Endodermal cell (in vitro differentiated cells): Measurements from ENCODE around the gene RBMS1. TPM values are rescaled to one million over a fixed set of nuclear protein-coding genes. Genes with fewer than 3 reads are reported as not detected.

Source experiments
- DNase-seq: peaks from one replicate; pipeline ENCODE4 v3.0.0-alpha.2; 2017
- H3K27ac ChIP-seq: 2 replicates; pipeline ENCODE4 v1.5.1; 2013; ENCODE audit warnings: mild to moderate bottlenecking, low read depth, low read length, moderate library complexity
- H3K27me3 ChIP-seq: 2 replicates; pipeline ENCODE4 v1.6.1; 2013; ENCODE audit warnings: mild to moderate bottlenecking, low read length, moderate library complexity; ENCODE audit not compliant: insufficient read depth, control insufficient read depth, poor library complexity, severe bottlenecking
- H3K36me3 ChIP-seq: 2 replicates; pipeline ENCODE4 v1.7.0; 2013; ENCODE audit warnings: mild to moderate bottlenecking, low read length, moderate library complexity; ENCODE audit not compliant: control insufficient read depth, insufficient read depth
- H3K4me1 ChIP-seq: one replicate; pipeline ENCODE4 v1.7.0; 2013; ENCODE audit warnings: low read length; ENCODE audit not compliant: control insufficient read depth, insufficient read depth
- H3K4me3 ChIP-seq: 2 replicates; pipeline ENCODE4 v1.5.1; 2013; ENCODE audit warnings: mild to moderate bottlenecking, low read length, moderate library complexity
- H3K9ac ChIP-seq: 2 replicates; pipeline ENCODE4 v1.6.1; 2013; ENCODE audit warnings: mild to moderate bottlenecking, low read length, moderate library complexity; ENCODE audit not compliant: poor library complexity, severe bottlenecking; ENCODE audit errors: extremely low read depth
- H3K9me3 ChIP-seq: 2 replicates; pipeline ENCODE4 v1.6.1; 2013; ENCODE audit warnings: mild to moderate bottlenecking, low read length, moderate library complexity; ENCODE audit not compliant: control insufficient read depth
- H3K27ac Mint-ChIP-seq: 2 replicates; pipeline ENCODE4 v1.8.0; 2020; ENCODE audit warnings: mixed read lengths
- H3K27me3 Mint-ChIP-seq: 2 replicates; pipeline ENCODE4 v1.8.0; 2021; ENCODE audit warnings: mild to moderate bottlenecking, mixed read lengths; ENCODE audit not compliant: insufficient read depth
- H3K36me3 Mint-ChIP-seq: 2 replicates; pipeline ENCODE4 v1.8.0; 2020; ENCODE audit warnings: low read depth, mixed read lengths
- H3K4me1 Mint-ChIP-seq: 2 replicates; pipeline ENCODE4 v1.8.0; 2020; ENCODE audit warnings: mixed read lengths
- H3K4me3 Mint-ChIP-seq: 2 replicates; pipeline ENCODE4 v1.8.0; 2020; ENCODE audit warnings: mild to moderate bottlenecking, moderate library complexity, mixed read lengths
- H3K9me3 Mint-ChIP-seq: 2 replicates; pipeline ENCODE4 v1.8.0; 2020; ENCODE audit warnings: mild to moderate bottlenecking, mixed read lengths
- CTCF ChIP-seq: fragments of 200-600 bp; sonication (generic); conservative IDR thresholded peaks from 2 replicates; pipeline ENCODE4 v1.5.0; 2021; ENCODE audit warnings: antibody characterized with exemption, mild to moderate bottlenecking
- WGBS, 2 experiments: methylation state at CpG; one replicate each; pipeline versions ENCODE4 v1.1.5 to v1.1.7; 2013; ENCODE audit warnings: missing lambda C conversion rate in 2 of 2, mixed read lengths in 1 of 2; ENCODE audit not compliant: insufficient coverage in 1 of 2, insufficient read length in 1 of 2; 5-methylcytosine and 5-hydroxymethylcytosine counted together
- total RNA-seq, 2 donors: library from RNA; stranded (reverse); fragmentation: NEBNext Ultra II Directional in 1 of 2; extraction: Animal tissue kit (Norgen Biotek cat#: 25700) in 1 of 2; gene quantifications; 2 replicates in 1 of 2; 3 replicates in 1 of 2; pipeline ENCODE4 v1.2.1, GENCODE V29; 2021

Gene RBMS1
- total RNA-seq, 2 donors from 2014 or later = 90.7 to 124 TPM

DNA sequence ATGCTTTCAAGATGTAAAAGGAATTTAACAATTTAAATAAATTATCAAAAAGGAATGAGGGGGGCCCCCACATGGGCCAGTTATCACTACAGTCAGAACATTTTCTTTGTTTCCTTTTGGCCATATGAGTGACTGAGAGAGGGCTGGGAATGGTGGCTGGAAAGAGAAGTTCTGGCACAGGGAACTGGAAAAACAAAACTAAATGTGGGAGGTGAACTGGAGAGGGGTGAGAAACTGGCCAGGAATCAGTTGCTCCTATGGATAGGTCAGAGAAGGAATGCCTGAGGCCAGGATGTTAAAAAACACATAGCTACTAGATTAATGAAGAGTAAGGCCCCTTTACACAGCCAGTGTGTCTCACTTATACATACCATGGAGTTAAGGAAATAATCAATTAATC is 121.0 kb downstream of the RBMS1 start:
- no peaks in the 10 kb centered on the region for H3K9me3 ChIP-seq
- H3K36me3 Mint-ChIP-seq = no peaks in the 10 kb centered on the region
- no peaks in the 10 kb centered on the region for H3K27me3 ChIP-seq
- no peak for TF ChIP-seq CTCF
- no peaks in the 10 kb centered on the region for H3K27me3 Mint-ChIP-seq
- H3K9ac ChIP-seq = no peak overlapping the region
- H3K27ac ChIP-seq = no peak overlapping the region
- H3K36me3 ChIP-seq = no peaks in the 10 kb centered on the region
- no peaks in the 10 kb centered on the region for H3K9me3 Mint-ChIP-seq
- no peak overlapping the region for H3K4me3 Mint-ChIP-seq
- no peak overlapping the region for H3K4me3 ChIP-seq
- H3K4me1 ChIP-seq = peaks cover 35% of the 10 kb centered on the region
- DNase-seq = no peak
- H3K4me1 Mint-ChIP-seq = peaks cover 80% of the 10 kb centered on the region
- peak overlapping the region; percentile 83 for H3K27ac Mint-ChIP-seq

- Histone ChIP-seq H3K27ac (no peak overlapping the region), H3K9me3 (no peaks in the 10 kb centered on the region), H3K27me3 (no peaks in the 10 kb centered on the region), H3K4me3 (no peak overlapping the region), H3K4me1 (peaks cover 30% of the 10 kb centered on the region), H3K36me3 (no peaks in the 10 kb centered on the region), H3K9ac (no peak overlapping the region)
- peaks cover 77% of the 10 kb centered on the region for H3K4me1 Mint-ChIP-seq
- no peak overlapping the region for H3K4me3 Mint-ChIP-seq
- no peak for DNase-seq
- H3K27me3 Mint-ChIP-seq = no peaks in the 10 kb centered on the region
- peaks cover 1% of the 10 kb centered on the region for H3K36me3 Mint-ChIP-seq
- WGBS, 2 experiments = 94% methylated on average over 1 of the region's 1 CpG; no CpG with 5 or more reads in 1 of the 2 experiments
- TF ChIP-seq CTCF = no peak
- peak overlapping the region; percentile 11 for H3K27ac Mint-ChIP-seq
- H3K9me3 Mint-ChIP-seq = no peaks in the 10 kb centered on the region
Observed at GRCh38 chr2:160372010-160372356, 121.6 kb downstream of the RBMS1 start.

DNA sequence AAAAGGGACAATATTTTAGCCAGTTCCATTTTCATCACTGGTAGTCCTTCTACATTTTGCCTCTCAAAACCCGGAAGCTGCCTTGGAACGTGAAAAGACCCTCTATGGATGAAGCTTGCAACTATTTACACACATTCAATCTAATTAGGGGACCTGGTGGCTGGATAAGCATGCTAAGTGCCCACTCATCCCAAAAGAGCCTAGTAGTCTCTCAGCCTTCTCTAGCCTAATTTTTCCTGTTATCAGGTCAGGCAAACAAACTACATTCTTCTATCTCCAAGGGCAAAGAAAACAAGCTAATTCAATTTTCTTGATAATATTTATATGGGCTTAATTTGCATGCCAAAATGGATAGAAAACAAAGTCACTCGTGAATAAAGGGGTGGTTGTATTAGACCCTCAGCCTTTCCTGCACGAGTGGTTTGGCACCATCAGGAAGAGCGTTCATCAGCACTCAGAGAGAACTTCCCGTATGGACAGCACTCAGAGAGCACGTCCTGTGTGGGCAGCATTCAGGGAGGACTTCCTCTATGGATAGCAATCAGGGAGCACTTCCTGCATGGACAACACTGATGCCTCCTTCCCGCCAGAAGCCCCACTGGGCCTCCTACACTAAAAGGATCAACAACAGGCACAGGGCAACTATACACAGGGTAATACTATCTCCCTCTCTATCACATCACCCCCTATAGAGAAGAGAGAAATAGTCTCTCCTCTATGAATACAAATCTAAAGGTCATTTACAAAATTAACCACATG is 122.2 kb downstream of the RBMS1 start:
- no peaks in the 10 kb centered on the region for H3K9me3 ChIP-seq
- no peak for DNase-seq
- H3K27me3 Mint-ChIP-seq = no peaks in the 10 kb centered on the region
- peaks cover 29% of the 10 kb centered on the region for H3K4me1 ChIP-seq
- H3K9me3 Mint-ChIP-seq = no peaks in the 10 kb centered on the region
- TF ChIP-seq CTCF = no peak
- peaks cover 5% of the 10 kb centered on the region for H3K36me3 ChIP-seq
- peak overlapping the region; percentile 11 for H3K27ac Mint-ChIP-seq
- H3K36me3 Mint-ChIP-seq = peaks cover 4% of the 10 kb centered on the region
- 58 to 78% methylated on average over 7 to 8 of the region's 8 CpGs for WGBS, 2 experiments
- H3K4me3 ChIP-seq = peak overlapping the region; percentile 51
- peak overlapping the region; percentile 21 for H3K4me3 Mint-ChIP-seq
- H3K4me1 Mint-ChIP-seq = peaks cover 74% of the 10 kb centered on the region
- H3K9ac ChIP-seq = no peak overlapping the region
- H3K27me3 ChIP-seq = no peaks in the 10 kb centered on the region
- H3K27ac ChIP-seq = no peak overlapping the region
